IMR-90 (cell line): ENCODE data around the gene LAMA3. TPM values are rescaled to one million over a fixed set of nuclear protein-coding genes. Genes with fewer than 3 reads are reported as not detected.

Experiments
- ATAC-seq: fragments of 200-7000 bp; cut with Tn5 transposase; 2 replicates; pipeline ENCODE4 v1.9.1; 2020; ENCODE audit warnings: low read depth, mild to moderate bottlenecking, moderate library complexity
- BruUV-seq: library from RNA; stranded (reverse); fragments of 400-500 nt; replicated peaks from 2 replicates; lab custom pipeline; 2021; lab: Mats Ljungman, UMichigan
- CTCF ChIA-PET: fragments of 300-600 bp; formaldehyde crosslinking; extraction: SDS; loops from one replicate; lab custom pipeline; 2021; ENCODE audit warnings: antibody characterized with exemption; lab: Yijun Ruan, JAX
- POLR2A ChIA-PET: fragments of 300-600 bp; sonication (Branson Sonifier 250); formaldehyde crosslinking; loops from one replicate; lab custom pipeline; 2022; ENCODE audit warnings: antibody characterized with exemption; ENCODE audit not compliant: unreplicated experiment; lab: Charles Lee
- DNase-seq: peaks from one replicate; pipeline ENCODE4 v3.0.0; 2013
- H2AFZ ChIP-seq: replicated peaks from 2 replicates; pipeline ENCODE3; 2013; ENCODE audit warnings: low read length, mild to moderate bottlenecking; ENCODE audit not compliant: poor library complexity
- H2AK5ac ChIP-seq: 2 replicates; pipeline ENCODE4 v1.6.1; 2013; ENCODE audit warnings: low read depth, low read length, inconsistent platforms
- H2AK9ac ChIP-seq: replicated peaks from 2 replicates; pipeline ENCODE3; 2013; ENCODE audit warnings: mild to moderate bottlenecking, low read depth, low read length, moderate library complexity; ENCODE audit not compliant: poor library complexity
- H2BK120ac ChIP-seq: 2 replicates; pipeline ENCODE4 v1.6.1; 2013; ENCODE audit warnings: low read depth, low read length, inconsistent platforms
- H2BK15ac ChIP-seq: 3 replicates; pipeline ENCODE4 v1.6.1; 2013; ENCODE audit warnings: low read depth, low read length, inconsistent platforms
- H2BK20ac ChIP-seq: 2 replicates; pipeline ENCODE4 v1.6.1; 2013; ENCODE audit warnings: low read depth, mild to moderate bottlenecking, inconsistent platforms, low read length, moderate library complexity
- H2BK5ac ChIP-seq: 2 replicates; pipeline ENCODE4 v1.6.1; 2013; ENCODE audit warnings: mild to moderate bottlenecking, low read depth, low read length, inconsistent platforms; ENCODE audit not compliant: poor library complexity, severe bottlenecking
- H3K14ac ChIP-seq: replicated peaks from 2 replicates; pipeline ENCODE4 v1.6.1; 2013; ENCODE audit warnings: low read depth, low read length, inconsistent platforms
- H3K18ac ChIP-seq: 2 replicates; pipeline ENCODE4 v1.6.1; 2013; ENCODE audit warnings: low read depth, low read length, control low read depth
- H3K23ac ChIP-seq: 2 replicates; pipeline ENCODE4 v1.6.1; 2013; ENCODE audit warnings: low read depth, low read length, inconsistent platforms
- H3K27ac ChIP-seq: 2 replicates; pipeline ENCODE4 v1.5.1; 2013; ENCODE audit warnings: mild to moderate bottlenecking, control low read depth, low read length; ENCODE audit not compliant: insufficient read depth
- H3K27me3 ChIP-seq: 2 replicates; pipeline ENCODE4 v1.6.1; 2013; ENCODE audit warnings: low read length; ENCODE audit not compliant: control insufficient read depth, insufficient read depth
- H3K36me3 ChIP-seq: 2 replicates; pipeline ENCODE4 v1.6.1; 2013; ENCODE audit warnings: low read length, mixed read lengths; ENCODE audit not compliant: control insufficient read depth, insufficient read depth
- H3K4ac ChIP-seq: 2 replicates; pipeline ENCODE4 v1.6.1; 2013; ENCODE audit warnings: low read depth, low read length, inconsistent platforms
- H3K4me1 ChIP-seq: 2 replicates; pipeline ENCODE4 v1.6.1; 2013; ENCODE audit warnings: low read length, mixed read lengths; ENCODE audit not compliant: control insufficient read depth, insufficient read depth
- H3K4me2 ChIP-seq: 2 replicates; pipeline ENCODE4 v1.6.1; 2013; ENCODE audit warnings: low read depth, mild to moderate bottlenecking, control low read depth, low read length, moderate library complexity
- H3K4me3 ChIP-seq: 2 replicates; pipeline ENCODE4 v1.5.1; 2013; ENCODE audit warnings: low read depth, mild to moderate bottlenecking, control low read depth, low read length, moderate library complexity; ENCODE audit not compliant: insufficient read depth
- H3K56ac ChIP-seq: 2 replicates; pipeline ENCODE4 v1.6.1; 2013; ENCODE audit warnings: low read length, inconsistent platforms; ENCODE audit not compliant: insufficient read depth; ENCODE audit errors: extremely low read depth
- H3K79me1 ChIP-seq, 2 experiments: 2 replicates each; pipeline ENCODE4 v1.6.1; 2013; ENCODE audit warnings: low read length in 2 of 2, inconsistent platforms in 1 of 2, low read depth in 1 of 2
- H3K9ac ChIP-seq: 2 replicates; pipeline ENCODE4 v1.6.1; 2013; ENCODE audit warnings: low read depth, low read length, control low read depth
- H3K9me1 ChIP-seq: 2 replicates; pipeline ENCODE4 v1.6.1; 2013; ENCODE audit warnings: low read length, inconsistent platforms; ENCODE audit not compliant: insufficient read depth
- H3K9me3 ChIP-seq: 2 replicates; pipeline ENCODE4 v1.6.1; 2013; ENCODE audit warnings: low read length; ENCODE audit not compliant: control insufficient read depth, insufficient read depth
- H4K20me1 ChIP-seq: 2 replicates; pipeline ENCODE4 v1.6.1; 2013; ENCODE audit warnings: low read length, inconsistent platforms; ENCODE audit not compliant: insufficient read depth
- H4K5ac ChIP-seq: 2 replicates; pipeline ENCODE4 v1.6.1; 2013; ENCODE audit warnings: mild to moderate bottlenecking, low read depth, low read length, control low read depth
- H4K8ac ChIP-seq, 2 experiments: 2 replicates each; pipeline ENCODE4 v1.6.1; 2013; ENCODE audit warnings: low read depth in 2 of 2, low read length in 2 of 2, control low read depth in 1 of 2, inconsistent platforms in 1 of 2
- H4K91ac ChIP-seq: 2 replicates; pipeline ENCODE4 v1.6.1; 2013; ENCODE audit warnings: low read depth, low read length, inconsistent platforms; ENCODE audit not compliant: insufficient read depth
- BHLHE40 ChIP-seq: fragments of 150-350 bp; IDR thresholded peaks from 2 replicates; pipeline ENCODE4 v1.6.1; 2016; ENCODE audit warnings: mild to moderate bottlenecking, low read depth, low read length
- CEBPB ChIP-seq: IDR thresholded peaks from 2 replicates; pipeline ENCODE4 v1.6.1; 2012; ENCODE audit warnings: low read depth, low read length, improper control_type of control experiment
- CHD1 ChIP-seq: IDR thresholded peaks from 2 replicates; pipeline ENCODE4 v1.6.1; 2012; ENCODE audit warnings: low read depth, low read length, improper control_type of control experiment
- FOS ChIP-seq: fragments of 150-350 bp; IDR thresholded peaks from 2 replicates; pipeline ENCODE4 v1.6.1; 2016; ENCODE audit warnings: low read depth, low read length
- MAFK ChIP-seq: IDR thresholded peaks from 2 replicates; pipeline ENCODE4 v1.6.1; 2012; ENCODE audit warnings: low read depth, low read length, improper control_type of control experiment
- MAZ ChIP-seq: IDR thresholded peaks from 2 replicates; pipeline ENCODE4 v1.6.1; 2012; ENCODE audit warnings: low read depth, mild to moderate bottlenecking, low read length, improper control_type of control experiment, moderate library complexity, borderline replicate concordance
- POLR2A ChIP-seq: IDR thresholded peaks from 2 replicates; pipeline ENCODE4 v1.6.1; 2012; ENCODE audit warnings: mild to moderate bottlenecking, low read depth, low read length
- RAD21 ChIP-seq: IDR thresholded peaks from 2 replicates; pipeline ENCODE4 v1.6.1; 2012; ENCODE audit warnings: low read length, improper control_type of control experiment
- RCOR1 ChIP-seq: IDR thresholded peaks from 2 replicates; pipeline ENCODE4 v1.6.1; 2012; ENCODE audit warnings: mild to moderate bottlenecking, low read length, improper control_type of control experiment; ENCODE audit not compliant: insufficient replicate concordance
- SMC3 ChIP-seq: fragments of 150-350 bp; IDR thresholded peaks from 2 replicates; pipeline ENCODE4 v1.6.1; 2016; ENCODE audit warnings: low read depth, mild to moderate bottlenecking, antibody characterized with exemption, low read length, moderate library complexity
- whole genome bisulfite sequencing, 2 experiments: methylation state at CpG; one replicate each; pipeline versions ENCODE4 v1.1.5 to v1.1.7; 2013; ENCODE audit warnings: missing lambda C conversion rate in 2 of 2; ENCODE audit not compliant: insufficient read length in 1 of 2; ENCODE audit errors: extremely low coverage in 2 of 2; 5-methylcytosine and 5-hydroxymethylcytosine counted together
- dilution Hi-C: fragments of 300-500 bp; cut with HindIII; formaldehyde crosslinking; loops from one replicate; pipeline ENCODE4 v1.14.3; 2018; ENCODE audit warnings: low sequenced_read_pairs; ENCODE audit not compliant: unreplicated experiment
- in situ Hi-C: fragments of 300-500 bp; cut with MboI; formaldehyde crosslinking; loops from 3 replicates; pipeline ENCODE4 v1.14.3; 2019; ENCODE audit warnings: low sequenced_read_pairs, inconsistent platforms, mixed read lengths
- intact Hi-C: fragments of 100-400 bp; cut with micrococcal nuclease; formaldehyde crosslinking; loops from 2 replicates; pipeline ENCODE4 v1.10.0; 2022
- polyA plus RNA-seq, 3 experiments: library from polyadenylated mRNA; depleted of rRNA; stranded (reverse); fragments of >200 nt; gene quantifications; 2 replicates each; pipeline ENCODE4 v1.2.3, GENCODE V29; 2012; ENCODE audit warnings: low replicate concordance in 1 of 3
- total RNA-seq: library from RNA; depleted of rRNA; stranded (reverse); fragments of >200 nt; gene quantifications from 2 replicates; pipeline ENCODE4 v1.2.3, GENCODE V29; 2012
- TF ChIP-seq, protein P1 (sequence below): conservative IDR thresholded peaks from 2 replicates; pipeline ENCODE4 v1.5.1; 2012; ENCODE audit warnings: mild to moderate bottlenecking, low read depth, low read length, improper control_type of control experiment
- TF ChIP-seq, protein P2 (sequence below): fragments of 150-350 bp; IDR thresholded peaks from 2 replicates; pipeline ENCODE4 v1.6.1; 2017; ENCODE audit warnings: mild to moderate bottlenecking, antibody characterized with exemption, low read length, low read depth

LAMA3 gene
- total and polyA plus RNA-seq, 2 of the 4 experiments (the other 2 are of a cell fraction), result 0.18 to 0.19 TPM

DNA sequence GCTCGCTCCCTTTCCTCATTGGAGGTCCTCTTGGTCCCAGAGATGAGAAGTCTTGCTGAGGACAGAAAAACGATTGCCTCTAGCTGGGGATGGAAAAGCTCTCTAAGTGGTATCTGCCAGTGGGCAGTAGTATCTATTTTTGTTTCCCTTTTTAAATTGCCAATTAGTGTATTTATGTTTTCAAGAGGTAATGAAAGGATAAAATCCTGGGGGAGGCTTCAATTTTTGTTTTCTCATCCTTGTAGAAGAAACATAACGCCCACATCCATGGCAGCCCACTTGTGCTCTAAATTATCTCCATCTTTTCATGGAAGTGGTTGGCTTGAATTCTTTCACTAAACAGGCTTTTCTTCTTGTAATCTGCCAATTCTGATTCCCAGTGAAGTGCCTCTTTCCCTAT, 40.8 kb upstream of the LAMA3 start:
- Histone ChIP-seq H3K9me1 (no peaks in the 10 kb centered on the region), H4K8ac (no peak overlapping the region), H3K4ac (no peak overlapping the region), H3K36me3 (no peaks in the 10 kb centered on the region), H3K27me3 (peaks cover 20% of the 10 kb centered on the region), H3K9ac (no peak overlapping the region), H2BK120ac (no peak overlapping the region), H4K91ac (no peak overlapping the region), H2AFZ (no peak overlapping the region), H2AK5ac (no peak overlapping the region), H2BK20ac (no peak overlapping the region), H4K20me1 (no peaks in the 10 kb centered on the region), H3K4me1 (no peaks in the 10 kb centered on the region; the same call in none of the 2 replicates), H4K5ac (no peak overlapping the region), H3K4me2 (no peak overlapping the region), H3K18ac (no peak overlapping the region), H3K79me1 (no peaks in the 10 kb centered on the region), H3K56ac (no peak overlapping the region), H3K4me3 (no peak overlapping the region), H3K23ac (no peak overlapping the region), H2BK15ac (no peak overlapping the region), H2AK9ac (no peak overlapping the region), H3K27ac (no peak overlapping the region), H3K9me3 (no peaks in the 10 kb centered on the region), H3K14ac (no peak overlapping the region), H2BK5ac (no peak overlapping the region)
- WGBS, 2 experiments, result no CpG with 5 or more reads among the region's 3 CpGs
- in situ Hi-C loops, result no loop called here
- CTCF ChIA-PET, result interaction anchor here (0.7 kb wide), 1 partner anchor 55 kb away, joined by 3 read pairs; no protein-coding TSS in a partner anchor
- TF ChIP-seq SMC3 (no peak), CEBPB (no peak), RCOR1 (no peak), MAZ (no peak), POLR2A (no peak), CHD1 (no peak), FOS (no peak), RAD21 (no peak), BHLHE40 (no peak), MAFK (no peak)
- TF ChIP-seq, protein P1, sequence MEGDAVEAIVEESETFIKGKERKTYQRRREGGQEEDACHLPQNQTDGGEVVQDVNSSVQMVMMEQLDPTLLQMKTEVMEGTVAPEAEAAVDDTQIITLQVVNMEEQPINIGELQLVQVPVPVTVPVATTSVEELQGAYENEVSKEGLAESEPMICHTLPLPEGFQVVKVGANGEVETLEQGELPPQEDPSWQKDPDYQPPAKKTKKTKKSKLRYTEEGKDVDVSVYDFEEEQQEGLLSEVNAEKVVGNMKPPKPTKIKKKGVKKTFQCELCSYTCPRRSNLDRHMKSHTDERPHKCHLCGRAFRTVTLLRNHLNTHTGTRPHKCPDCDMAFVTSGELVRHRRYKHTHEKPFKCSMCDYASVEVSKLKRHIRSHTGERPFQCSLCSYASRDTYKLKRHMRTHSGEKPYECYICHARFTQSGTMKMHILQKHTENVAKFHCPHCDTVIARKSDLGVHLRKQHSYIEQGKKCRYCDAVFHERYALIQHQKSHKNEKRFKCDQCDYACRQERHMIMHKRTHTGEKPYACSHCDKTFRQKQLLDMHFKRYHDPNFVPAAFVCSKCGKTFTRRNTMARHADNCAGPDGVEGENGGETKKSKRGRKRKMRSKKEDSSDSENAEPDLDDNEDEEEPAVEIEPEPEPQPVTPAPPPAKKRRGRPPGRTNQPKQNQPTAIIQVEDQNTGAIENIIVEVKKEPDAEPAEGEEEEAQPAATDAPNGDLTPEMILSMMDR, result no peak
- TF ChIP-seq, protein P2, sequence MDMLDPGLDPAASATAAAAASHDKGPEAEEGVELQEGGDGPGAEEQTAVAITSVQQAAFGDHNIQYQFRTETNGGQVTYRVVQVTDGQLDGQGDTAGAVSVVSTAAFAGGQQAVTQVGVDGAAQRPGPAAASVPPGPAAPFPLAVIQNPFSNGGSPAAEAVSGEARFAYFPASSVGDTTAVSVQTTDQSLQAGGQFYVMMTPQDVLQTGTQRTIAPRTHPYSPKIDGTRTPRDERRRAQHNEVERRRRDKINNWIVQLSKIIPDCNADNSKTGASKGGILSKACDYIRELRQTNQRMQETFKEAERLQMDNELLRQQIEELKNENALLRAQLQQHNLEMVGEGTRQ, result no peak
- BruUV-seq, result no TSS peak
- DNase-seq (no peak), ATAC-seq (no peak)
- dilution Hi-C loops, result no loop called here
- intact Hi-C loops, result no loop called here
- POLR2A ChIA-PET, result no interaction called here
